Hematopoietic multipotent progenitor cell treated with erythropoietin and hydrocortisone succinate and interleukin-3 and kit ligand, for 6 days (in vitro differentiated cells): ENCODE measurements around the gene ARHGAP19.
"Not testable (repeated sequence)": the region's sequence is repeated elsewhere in the genome, so short reads cannot be mapped to it uniquely, and the experiment has no call there.

ENCODE experiments used
- DNase-seq: peaks from one replicate; pipeline ENCODE4 v3.0.0-alpha.2; 2015

The ARHGAP19 gene

GRCh38 chr10:97279121-97279815 lies 13.2 kb downstream of the ARHGAP19 start:
- DNase-seq: no peak

GRCh38 chr10:97278491-97278989 lies 13.9 kb downstream of the ARHGAP19 start:
- peak; percentile 88 for DNase-seq

- no peak for DNase-seq
Observed at GRCh38 chr10:97277551-97277950, 14.9 kb downstream of the ARHGAP19 start.

GRCh38 chr10:97274828-97275227 lies 17.6 kb downstream of the ARHGAP19 start:
- no peak for DNase-seq

GRCh38 chr10:97273700-97274099 lies 18.7 kb downstream of the ARHGAP19 start:
- no peak for DNase-seq

GRCh38 chr10:97270523-97271154 lies 21.8 kb downstream of the ARHGAP19 start:
- no peak for DNase-seq

GRCh38 chr10:97267671-97268070 lies 24.8 kb downstream of the ARHGAP19 start:
- no peak for DNase-seq

GRCh38 chr10:97265095-97265494 lies 27.3 kb downstream of the ARHGAP19 start:
- DNase-seq: not testable (repeated sequence)

- no peak for DNase-seq
Observed at GRCh38 chr10:97263971-97264370, 28.5 kb downstream of the ARHGAP19 start.

- no peak for DNase-seq
Observed at GRCh38 chr10:97261656-97262055, 30.8 kb downstream of the ARHGAP19 start.

GRCh38 chr10:97261183-97261582 lies 31.3 kb downstream of the ARHGAP19 start:
- DNase-seq: peak; percentile 28

GRCh38 chr10:97259119-97259518 lies 33.3 kb downstream of the ARHGAP19 start:
- DNase-seq: no peak

- DNase-seq: no peak
Observed at GRCh38 chr10:97256356-97256755, 36.1 kb downstream of the ARHGAP19 start.

- no peak for DNase-seq
Observed at GRCh38 chr10:97255512-97256293, 36.7 kb downstream of the ARHGAP19 start.

GRCh38 chr10:97254694-97255093 lies 37.7 kb downstream of the ARHGAP19 start:
- no peak for DNase-seq

GRCh38 chr10:97250952-97251351 lies 41.5 kb downstream of the ARHGAP19 start:
- no peak for DNase-seq

GRCh38 chr10:97243836-97244235 lies 48.6 kb downstream of the ARHGAP19 start:
- DNase-seq: no peak

GRCh38 chr10:97238855-97239254 lies 53.6 kb downstream of the ARHGAP19 start:
- DNase-seq: no peak

GRCh38 chr10:97235353-97235752 lies 57.1 kb downstream of the ARHGAP19 start:
- no peak for DNase-seq

GRCh38 chr10:97234400-97234799 lies 58.0 kb downstream of the ARHGAP19 start:
- peak; percentile 80 for DNase-seq

- DNase-seq: no peak
Observed at GRCh38 chr10:97230146-97230545, 62.3 kb downstream of the ARHGAP19 start.

GRCh38 chr10:97229322-97230015 lies 63.0 kb downstream of the ARHGAP19 start:
- DNase-seq: no peak

- DNase-seq: no peak
Observed at GRCh38 chr10:97228775-97229157, 63.7 kb downstream of the ARHGAP19 start.
